DND-41 (cell line): ENCODE measurements around the gene DSCAM.

ENCODE experiments used
- CTCF ChIP-seq: IDR thresholded peaks from 2 replicates; pipeline ENCODE4 v1.5.1; 2012; ENCODE audit warnings: borderline replicate concordance, low read length, moderate library complexity, mild to moderate bottlenecking; ENCODE audit not compliant: poor library complexity, severe bottlenecking; ENCODE audit errors: extremely low read depth
- EZH2 ChIP-seq: IDR thresholded peaks from 3 replicates; pipeline ENCODE4 v1.6.1; 2012; ENCODE audit warnings: borderline replicate concordance, low read depth, mild to moderate bottlenecking, moderate library complexity, low read length, inconsistent platforms; ENCODE audit not compliant: severe bottlenecking

DNA sequence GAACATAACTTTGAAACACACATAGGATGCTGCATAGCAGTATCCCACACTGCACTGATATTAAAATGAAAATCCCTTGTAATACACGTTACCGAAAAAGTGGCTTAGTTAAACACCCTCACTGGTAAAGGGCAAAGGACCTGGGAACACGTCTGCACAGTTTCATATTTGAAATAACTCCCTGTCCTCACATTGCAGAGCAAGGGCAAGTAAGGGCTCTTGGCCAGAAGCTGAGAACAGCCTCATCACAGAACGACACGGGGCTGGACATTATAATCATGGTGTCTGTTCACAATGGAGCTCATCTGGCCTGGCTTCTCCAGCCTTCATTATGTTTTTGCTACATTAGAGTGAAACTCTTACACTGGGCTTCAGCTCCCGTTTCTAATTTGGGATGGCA lies 772.8 kb downstream of the DSCAM start:
- TF ChIP-seq CTCF (no peak), EZH2 (no peak)
